ENCODE data around the gene FAM241A. TPM values are rescaled to one million over a fixed set of nuclear protein-coding genes. Genes with fewer than 3 reads are reported as not detected.
"Not testable (repeated sequence)": the region's sequence is repeated elsewhere in the genome, so short reads cannot be mapped to it uniquely, and the experiment has no call there.

Gene FAM241A
- total RNA-seq, 1 donor from 2014 or later = 0.70 TPM

DNA sequence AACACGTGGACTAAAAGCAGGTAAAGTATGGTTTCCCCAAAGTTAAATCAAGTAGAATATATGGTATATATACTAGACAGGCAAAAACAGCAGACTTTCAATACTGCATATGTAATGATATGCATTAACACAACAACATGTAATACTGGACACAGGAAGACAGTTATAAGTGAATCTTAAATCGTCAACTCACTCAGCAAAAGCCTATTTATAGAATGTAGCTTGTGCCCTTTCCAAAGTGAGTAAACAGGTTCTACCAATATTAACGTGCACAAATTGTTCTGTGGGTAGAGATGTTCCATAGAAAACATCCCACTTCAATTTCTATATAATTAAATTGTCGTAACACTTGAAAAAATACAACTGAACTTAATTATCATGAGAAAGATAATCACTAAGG, 30.6 kb downstream of the FAM241A start:
- no peak for DNase-seq (ENCODE audit: extremely low spot score, unreplicated experiment)
- Mint-ChIP-seq H3K27ac (no peak overlapping the region), H3K36me3 (no peaks in the 10 kb centered on the region), H3K4me3 (no peak overlapping the region), H3K9me3 (no peaks in the 10 kb centered on the region), H3K27me3 (no peaks in the 10 kb centered on the region), H3K4me1 (ENCODE audit: unreplicated experiment) (no peaks in the 10 kb centered on the region)
- TF ChIP-seq, protein P1, sequence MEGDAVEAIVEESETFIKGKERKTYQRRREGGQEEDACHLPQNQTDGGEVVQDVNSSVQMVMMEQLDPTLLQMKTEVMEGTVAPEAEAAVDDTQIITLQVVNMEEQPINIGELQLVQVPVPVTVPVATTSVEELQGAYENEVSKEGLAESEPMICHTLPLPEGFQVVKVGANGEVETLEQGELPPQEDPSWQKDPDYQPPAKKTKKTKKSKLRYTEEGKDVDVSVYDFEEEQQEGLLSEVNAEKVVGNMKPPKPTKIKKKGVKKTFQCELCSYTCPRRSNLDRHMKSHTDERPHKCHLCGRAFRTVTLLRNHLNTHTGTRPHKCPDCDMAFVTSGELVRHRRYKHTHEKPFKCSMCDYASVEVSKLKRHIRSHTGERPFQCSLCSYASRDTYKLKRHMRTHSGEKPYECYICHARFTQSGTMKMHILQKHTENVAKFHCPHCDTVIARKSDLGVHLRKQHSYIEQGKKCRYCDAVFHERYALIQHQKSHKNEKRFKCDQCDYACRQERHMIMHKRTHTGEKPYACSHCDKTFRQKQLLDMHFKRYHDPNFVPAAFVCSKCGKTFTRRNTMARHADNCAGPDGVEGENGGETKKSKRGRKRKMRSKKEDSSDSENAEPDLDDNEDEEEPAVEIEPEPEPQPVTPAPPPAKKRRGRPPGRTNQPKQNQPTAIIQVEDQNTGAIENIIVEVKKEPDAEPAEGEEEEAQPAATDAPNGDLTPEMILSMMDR (conservative IDR thresholded peaks at IDR 0.05) = no peak

DNA sequence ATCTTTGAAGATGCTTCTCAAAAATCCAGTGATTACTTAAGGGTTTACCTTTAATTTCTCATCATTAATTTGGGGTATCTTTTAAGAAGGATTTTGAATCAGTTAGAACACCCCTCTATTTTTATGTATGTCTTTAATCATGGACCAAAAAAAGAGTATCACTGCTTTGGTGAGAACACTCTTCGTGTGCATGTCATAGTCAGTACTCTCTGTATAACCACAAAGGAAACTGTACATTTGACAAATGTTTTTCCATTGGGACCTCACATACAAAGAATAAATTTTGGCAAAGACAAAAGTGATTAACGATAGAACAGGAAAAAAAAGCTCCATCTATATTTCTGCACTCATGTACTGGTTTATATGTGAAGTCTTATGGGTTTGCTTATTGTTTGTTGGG, 31.3 kb downstream of the FAM241A start:
- Mint-ChIP-seq H3K4me1 (ENCODE audit: unreplicated experiment) (no peaks in the 10 kb centered on the region), H3K27me3 (no peaks in the 10 kb centered on the region), H3K9me3 (no peaks in the 10 kb centered on the region), H3K36me3 (no peaks in the 10 kb centered on the region), H3K4me3 (no peak overlapping the region), H3K27ac (no peak overlapping the region)
- DNase-seq (ENCODE audit: extremely low spot score, unreplicated experiment) = no peak
- TF ChIP-seq, protein P1 (conservative IDR thresholded peaks at IDR 0.05) = no peak

DNA sequence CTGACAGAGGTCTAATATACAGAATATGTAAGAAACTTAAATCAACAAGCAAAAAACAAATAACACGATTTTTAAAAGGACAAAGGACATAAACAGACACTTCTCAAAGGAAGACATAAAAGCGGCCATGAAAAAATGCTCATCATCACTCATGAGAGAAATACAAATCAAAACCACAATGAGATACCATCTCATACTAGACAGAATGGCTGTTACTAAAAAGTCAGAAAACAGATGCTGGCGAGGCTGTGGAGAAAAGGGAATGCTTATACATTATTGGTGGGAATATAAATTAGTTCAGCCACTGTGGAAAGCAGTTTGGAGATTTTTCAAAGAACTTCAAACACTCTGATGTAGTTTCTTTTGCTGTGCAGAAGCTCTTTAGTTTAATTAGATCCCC, 33.5 kb downstream of the FAM241A start:
- H3K9me3 Mint-ChIP-seq; H3K4me1 Mint-ChIP-seq (ENCODE audit: unreplicated experiment); H3K4me3 Mint-ChIP-seq; DNase-seq (ENCODE audit: extremely low spot score, unreplicated experiment); H3K27me3 Mint-ChIP-seq; H3K36me3 Mint-ChIP-seq; H3K27ac Mint-ChIP-seq: not testable (repeated sequence)

DNA sequence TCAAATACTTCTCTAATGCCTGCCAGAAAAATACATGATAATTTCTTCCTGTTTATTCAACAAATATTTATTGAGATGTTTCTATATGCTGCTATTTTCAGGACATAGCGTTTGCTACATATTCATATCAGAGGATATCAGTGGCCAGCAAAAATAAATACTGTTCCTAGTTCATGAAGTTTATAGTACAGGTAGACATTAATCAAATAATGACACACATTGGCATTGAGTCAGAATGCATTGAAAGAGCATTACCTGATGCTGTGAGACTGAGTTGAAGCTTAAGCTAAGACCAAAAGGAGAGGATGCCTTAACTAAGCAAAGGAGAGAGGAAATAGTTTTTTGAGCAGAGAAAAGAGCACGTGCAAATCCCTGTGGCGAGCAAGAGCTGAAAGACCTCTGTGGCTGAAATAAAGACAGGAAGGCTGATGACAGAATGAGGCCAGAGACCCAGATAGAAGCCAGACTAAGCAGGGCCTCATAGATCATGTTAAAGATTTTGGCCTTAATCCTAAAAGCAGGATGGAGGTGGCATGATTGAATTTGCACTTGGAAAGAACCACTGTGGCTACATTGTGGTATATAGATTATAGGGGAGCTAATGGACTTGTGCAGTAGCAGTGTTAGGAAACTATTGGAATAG, 36.2 kb downstream of the FAM241A start:
- H3K27me3 Mint-ChIP-seq = no peaks in the 10 kb centered on the region
- no peaks in the 10 kb centered on the region for H3K9me3 Mint-ChIP-seq
- TF ChIP-seq, protein P1 (conservative IDR thresholded peaks at IDR 0.05) = no peak
- DNase-seq (ENCODE audit: extremely low spot score, unreplicated experiment) = no peak
- no peaks in the 10 kb centered on the region for H3K36me3 Mint-ChIP-seq
- H3K4me1 Mint-ChIP-seq (ENCODE audit: unreplicated experiment) = no peaks in the 10 kb centered on the region
- no peak overlapping the region for H3K4me3 Mint-ChIP-seq
- H3K27ac Mint-ChIP-seq = no peak overlapping the region

DNA sequence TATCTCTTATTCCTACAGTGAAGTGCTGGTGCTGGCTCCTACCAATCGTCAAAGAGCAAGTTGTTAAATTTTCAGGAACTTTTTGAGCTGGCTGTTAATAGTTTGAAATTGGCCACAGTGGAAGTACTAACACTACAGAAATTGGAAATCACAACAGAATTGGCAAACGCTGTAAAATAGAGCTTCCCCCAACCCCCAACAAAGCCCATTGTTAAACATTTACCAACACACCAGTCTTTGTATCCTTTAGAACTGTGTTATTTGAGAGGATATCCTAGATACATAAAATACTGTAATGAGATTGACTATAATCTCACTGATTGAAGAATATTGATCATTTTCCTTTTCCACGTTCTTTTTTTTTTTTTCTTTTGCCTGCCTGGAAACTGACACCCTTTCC, 37.4 kb downstream of the FAM241A start:
- Mint-ChIP-seq H3K9me3 (no peaks in the 10 kb centered on the region), H3K36me3 (no peaks in the 10 kb centered on the region), H3K4me3 (no peak overlapping the region), H3K27me3 (no peaks in the 10 kb centered on the region), H3K4me1 (ENCODE audit: unreplicated experiment) (no peaks in the 10 kb centered on the region), H3K27ac (no peak overlapping the region)
- TF ChIP-seq, protein P1 (conservative IDR thresholded peaks at IDR 0.05) = no peak
- no peak for DNase-seq (ENCODE audit: extremely low spot score, unreplicated experiment)

DNA sequence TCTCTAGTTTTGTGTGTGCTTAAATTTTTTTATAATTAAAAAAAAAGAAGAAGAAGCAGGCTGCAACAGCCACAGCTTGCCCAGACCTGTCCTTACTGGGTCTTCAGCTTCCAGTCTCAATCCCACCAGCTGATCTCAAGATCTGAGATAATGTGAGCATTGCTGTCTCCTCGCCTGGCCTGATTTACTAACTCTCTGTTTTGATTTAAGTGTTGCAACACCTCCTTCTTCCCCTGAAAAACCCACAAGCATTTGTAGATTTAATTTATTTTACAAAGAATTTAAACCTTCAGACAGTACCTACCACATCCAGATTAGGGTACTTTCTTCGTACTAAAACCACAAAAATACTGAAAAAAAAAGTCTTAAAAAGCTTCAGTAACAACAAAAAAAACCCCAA, 38.0 kb downstream of the FAM241A start:
- Mint-ChIP-seq H3K27ac (no peak overlapping the region), H3K27me3 (no peaks in the 10 kb centered on the region), H3K4me3 (no peak overlapping the region), H3K9me3 (no peaks in the 10 kb centered on the region), H3K36me3 (no peaks in the 10 kb centered on the region), H3K4me1 (ENCODE audit: unreplicated experiment) (no peaks in the 10 kb centered on the region)
- DNase-seq (ENCODE audit: extremely low spot score, unreplicated experiment) = no peak
- TF ChIP-seq, protein P1 (conservative IDR thresholded peaks at IDR 0.05) = no peak

All from type B pancreatic cell (in vitro differentiated cells).